ENCODE data around the gene SARDH.

GRCh38 chr9:133763272-133764183 is 25.4 kb upstream of the SARDH start:
- TF ChIP-seq CTCF (IDR thresholded peaks at IDR 0.05) = no peak
- TF ChIP-seq EZH2 (IDR thresholded peaks at IDR 0.05; ENCODE audit: borderline replicate concordance, insufficient read depth, low read depth, low read length, poor library complexity, severe bottlenecking) = no peak
